ENCODE data around the gene OR51B4. TPM values are rescaled to one million over a fixed set of nuclear protein-coding genes. Genes with fewer than 3 reads are reported as not detected.

Gene OR51B4
- total and polyA plus RNA-seq, 2 of the 13 experiments (the other 11 are each of a cell fraction or from before 2014, with no cell fraction given), result 0.11 to 0.33 TPM

DNA sequence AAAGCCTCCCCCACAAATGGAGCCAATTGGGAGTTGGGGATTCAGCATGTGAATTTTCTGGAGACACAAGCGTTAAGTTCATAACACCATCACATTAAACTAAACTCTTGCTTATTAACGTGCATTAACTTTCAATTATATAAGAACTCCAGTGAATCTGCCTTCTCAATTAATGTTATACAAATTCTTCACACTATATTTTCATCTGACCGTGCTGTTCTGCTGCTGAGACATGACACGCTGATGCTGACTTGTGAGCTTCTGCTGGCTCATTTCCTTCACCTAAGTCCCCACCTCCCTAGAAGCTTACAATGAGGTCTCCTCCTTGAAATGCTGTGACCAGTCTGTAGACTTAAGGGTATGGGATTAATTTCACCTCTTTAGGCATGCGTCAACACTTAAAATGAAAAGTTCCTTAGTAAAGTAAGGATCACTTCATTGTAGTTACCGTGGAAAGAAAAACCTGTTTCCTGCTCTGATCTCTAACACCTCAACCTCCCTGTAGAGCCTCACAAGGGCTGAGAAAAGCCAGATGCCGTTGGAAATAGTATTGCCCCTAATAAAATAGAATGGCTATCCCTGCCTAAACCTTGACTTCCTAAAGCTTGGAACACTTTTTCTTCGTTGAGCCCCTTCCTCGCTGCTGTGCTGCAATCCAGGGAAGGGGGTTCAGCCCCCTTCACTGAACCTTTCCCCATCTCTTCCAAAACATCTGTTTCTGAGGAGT is 49.4 kb downstream of the OR51B4 start:
- Histone ChIP-seq H3K9ac (ENCODE audit: insufficient read depth, low read depth, low read length) (no peak overlapping the region), H3K27me3 (ENCODE audit: control insufficient read depth in 1 of 2, insufficient read depth in 2 of 2, low read length in 2 of 2) (peaks cover 0 to 2% of the 10 kb centered on the region in 2 experiments; a peak in 2 of 5 replicates), H3K79me2 (ENCODE audit: insufficient read depth, low read length) (no peaks in the 10 kb centered on the region), H2AFZ (ENCODE audit: low read length) (no peak overlapping the region), H3K4me3 (replicated peaks in 1 of 3; ENCODE audit: insufficient read depth in 1 of 3, low read depth in 2 of 3, low read length in 3 of 3) (no peak overlapping the region), H4K20me1 (ENCODE audit: insufficient read depth, low read length) (no peaks in the 10 kb centered on the region), H3K9me3 (ENCODE audit: low read length) (no peaks in the 10 kb centered on the region), H3K27ac (ENCODE audit: extremely low read length, insufficient read depth, low read length) (no peak overlapping the region), H3K36me3 (replicated peaks in 1 of 2; ENCODE audit: control insufficient read depth in 1 of 2, insufficient read depth in 2 of 2, low read length in 2 of 2) (no peaks in the 10 kb centered on the region), H3K4me1 (ENCODE audit: insufficient read depth, low read length) (no peaks in the 10 kb centered on the region), H3K4me2 (ENCODE audit: low read depth, low read length) (no peak overlapping the region)
- no peak for ATAC-seq
- WGBS (ENCODE audit: low lambda C conversion rate), result 21% methylated on average over 9 of the region's 9 CpGs
- ChIA-PET CTCF (ENCODE audit: low intra/inter-chr PET ratio, low total read pairs) (no interaction called here), POLR2A (no interaction called here)
- in situ Hi-C loops (cut with HindIII; ENCODE audit: extremely low pct_ligation_motif_present, low pct_unique_long_range_greater_than_20kb), result no loop called here
- no peak for DNase-seq (ENCODE audit: low spot score)
- TF ChIP-seq, protein P1, sequence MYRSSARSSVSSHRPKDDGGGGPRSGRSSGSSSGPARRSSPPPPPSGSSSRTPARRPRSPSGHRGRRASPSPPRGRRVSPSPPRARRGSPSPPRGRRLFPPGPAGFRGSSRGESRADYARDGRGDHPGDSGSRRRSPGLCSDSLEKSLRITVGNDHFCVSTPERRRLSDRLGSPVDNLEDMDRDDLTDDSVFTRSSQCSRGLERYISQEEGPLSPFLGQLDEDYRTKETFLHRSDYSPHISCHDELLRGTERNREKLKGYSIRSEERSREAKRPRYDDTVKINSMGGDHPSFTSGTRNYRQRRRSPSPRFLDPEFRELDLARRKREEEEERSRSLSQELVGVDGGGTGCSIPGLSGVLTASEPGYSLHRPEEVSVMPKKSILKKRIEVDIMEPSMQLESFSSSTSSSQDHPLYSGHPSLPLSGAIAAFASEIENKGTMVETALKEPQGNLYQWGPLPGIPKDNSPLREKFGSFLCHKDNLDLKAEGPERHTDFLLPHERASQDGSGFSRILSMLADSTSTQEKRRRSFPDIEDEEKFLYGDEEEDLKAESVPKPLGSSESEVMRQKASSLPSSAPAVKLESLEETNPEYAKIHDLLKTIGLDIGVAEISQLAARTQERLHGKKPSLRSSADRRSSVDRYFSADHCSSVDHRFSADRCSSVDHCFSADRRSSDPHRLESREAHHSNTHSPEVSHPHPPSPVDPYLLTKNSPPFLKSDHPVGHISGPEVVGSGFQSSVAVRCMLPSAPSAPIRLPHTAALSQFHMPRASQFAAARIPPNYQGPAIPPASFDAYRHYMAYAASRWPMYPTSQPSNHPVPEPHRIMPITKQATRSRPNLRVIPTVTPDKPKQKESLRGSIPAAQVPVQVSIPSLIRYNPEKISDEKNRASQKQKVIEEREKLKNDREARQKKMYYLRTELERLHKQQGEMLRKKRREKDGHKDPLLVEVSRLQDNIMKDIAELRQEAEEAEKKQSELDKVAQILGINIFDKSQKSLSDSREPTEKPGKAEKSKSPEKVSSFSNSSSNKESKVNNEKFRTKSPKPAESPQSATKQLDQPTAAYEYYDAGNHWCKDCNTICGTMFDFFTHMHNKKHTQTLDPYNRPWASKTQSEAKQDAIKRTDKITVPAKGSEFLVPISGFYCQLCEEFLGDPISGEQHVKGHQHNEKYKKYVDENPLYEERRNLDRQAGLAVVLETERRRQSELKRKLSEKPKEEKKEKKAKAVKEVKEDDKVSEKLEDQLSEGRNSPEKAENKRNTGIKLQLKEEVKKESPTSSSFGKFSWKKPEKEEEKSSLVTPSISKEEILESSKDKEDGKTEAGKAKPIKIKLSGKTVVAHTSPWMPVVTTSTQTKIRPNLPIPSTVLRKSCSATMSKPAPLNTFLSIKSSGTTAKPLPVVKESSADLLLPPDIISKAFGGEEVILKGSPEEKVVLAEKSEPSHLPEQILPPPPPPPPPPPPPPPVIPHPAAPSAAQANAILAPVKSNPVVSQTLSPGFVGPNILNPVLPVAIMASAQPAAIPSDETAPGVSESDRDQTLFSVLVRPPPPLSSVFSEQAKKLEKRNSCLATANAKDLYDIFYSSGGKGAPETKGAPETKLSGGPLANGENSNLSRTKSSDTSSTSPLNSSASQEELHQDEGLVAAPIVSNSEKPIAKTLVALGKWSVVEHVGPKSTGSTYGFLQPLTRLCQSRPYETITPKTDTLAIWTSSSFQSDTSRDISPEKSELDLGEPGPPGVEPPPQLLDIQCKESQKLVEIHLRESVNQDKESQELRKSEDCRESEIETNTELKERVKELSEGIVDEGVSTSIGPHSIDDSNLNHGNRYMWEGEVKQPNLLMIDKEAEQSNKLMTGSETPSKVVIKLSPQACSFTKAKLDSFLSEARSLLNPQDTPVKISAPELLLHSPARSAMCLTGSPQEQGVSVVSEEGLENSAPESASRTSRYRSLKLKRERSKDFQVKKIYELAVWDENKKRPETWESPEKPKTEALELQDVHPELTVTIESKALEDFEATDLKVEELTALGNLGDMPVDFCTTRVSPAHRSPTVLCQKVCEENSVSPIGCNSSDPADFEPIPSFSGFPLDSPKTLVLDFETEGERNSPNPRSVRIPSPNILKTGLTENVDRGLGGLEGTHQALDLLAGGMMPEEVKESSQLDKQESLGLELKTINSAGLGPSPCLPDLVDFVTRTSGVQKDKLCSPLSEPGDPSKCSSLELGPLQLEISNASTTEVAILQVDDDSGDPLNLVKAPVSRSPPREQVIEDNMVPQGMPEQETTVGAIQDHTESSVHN (CRISPR knock-in tag; IDR thresholded peaks at IDR 0.05), result no peak
- intact Hi-C loops (cut with micrococcal nuclease; ENCODE audit: unreplicated experiment), result no loop called here
- no TSS peak for BruUV-seq (replicated peaks)
- FAIRE-seq, result no peak

All from HepG2 (cell line).